ENCODE measurements around the gene OGFR.

DNA sequence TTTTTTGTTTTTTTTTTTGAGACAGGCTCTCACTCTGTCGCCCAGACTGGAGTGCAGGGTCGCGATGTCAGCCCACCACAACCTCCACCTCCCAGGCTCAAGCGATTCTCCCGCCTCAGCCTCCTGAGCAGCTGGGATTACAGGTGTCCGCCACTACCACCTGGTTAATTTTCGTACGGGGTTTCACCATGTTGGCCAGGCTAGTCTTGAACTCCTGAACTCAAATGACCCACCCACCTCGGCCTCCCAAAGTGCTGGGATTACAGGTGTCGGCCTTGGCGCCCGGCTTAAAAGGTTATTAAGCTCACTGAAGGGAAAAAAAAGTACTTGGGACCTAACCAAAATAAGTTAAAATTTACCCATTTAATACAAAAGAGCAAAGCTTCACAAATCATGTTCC, 55.1 kb downstream of the OGFR start:
- TF ChIP-seq, protein P1, sequence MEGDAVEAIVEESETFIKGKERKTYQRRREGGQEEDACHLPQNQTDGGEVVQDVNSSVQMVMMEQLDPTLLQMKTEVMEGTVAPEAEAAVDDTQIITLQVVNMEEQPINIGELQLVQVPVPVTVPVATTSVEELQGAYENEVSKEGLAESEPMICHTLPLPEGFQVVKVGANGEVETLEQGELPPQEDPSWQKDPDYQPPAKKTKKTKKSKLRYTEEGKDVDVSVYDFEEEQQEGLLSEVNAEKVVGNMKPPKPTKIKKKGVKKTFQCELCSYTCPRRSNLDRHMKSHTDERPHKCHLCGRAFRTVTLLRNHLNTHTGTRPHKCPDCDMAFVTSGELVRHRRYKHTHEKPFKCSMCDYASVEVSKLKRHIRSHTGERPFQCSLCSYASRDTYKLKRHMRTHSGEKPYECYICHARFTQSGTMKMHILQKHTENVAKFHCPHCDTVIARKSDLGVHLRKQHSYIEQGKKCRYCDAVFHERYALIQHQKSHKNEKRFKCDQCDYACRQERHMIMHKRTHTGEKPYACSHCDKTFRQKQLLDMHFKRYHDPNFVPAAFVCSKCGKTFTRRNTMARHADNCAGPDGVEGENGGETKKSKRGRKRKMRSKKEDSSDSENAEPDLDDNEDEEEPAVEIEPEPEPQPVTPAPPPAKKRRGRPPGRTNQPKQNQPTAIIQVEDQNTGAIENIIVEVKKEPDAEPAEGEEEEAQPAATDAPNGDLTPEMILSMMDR (IDR thresholded peaks at IDR 0.05), result no peak
- no peak for TF ChIP-seq TCF7L2 (IDR thresholded peaks at IDR 0.05; ENCODE audit: low read depth, low read length)
- no peak for TF ChIP-seq POLR2AphosphoS5 (IDR thresholded peaks at IDR 0.05; ENCODE audit: low read depth, low read length)
- TF ChIP-seq, protein P2, sequence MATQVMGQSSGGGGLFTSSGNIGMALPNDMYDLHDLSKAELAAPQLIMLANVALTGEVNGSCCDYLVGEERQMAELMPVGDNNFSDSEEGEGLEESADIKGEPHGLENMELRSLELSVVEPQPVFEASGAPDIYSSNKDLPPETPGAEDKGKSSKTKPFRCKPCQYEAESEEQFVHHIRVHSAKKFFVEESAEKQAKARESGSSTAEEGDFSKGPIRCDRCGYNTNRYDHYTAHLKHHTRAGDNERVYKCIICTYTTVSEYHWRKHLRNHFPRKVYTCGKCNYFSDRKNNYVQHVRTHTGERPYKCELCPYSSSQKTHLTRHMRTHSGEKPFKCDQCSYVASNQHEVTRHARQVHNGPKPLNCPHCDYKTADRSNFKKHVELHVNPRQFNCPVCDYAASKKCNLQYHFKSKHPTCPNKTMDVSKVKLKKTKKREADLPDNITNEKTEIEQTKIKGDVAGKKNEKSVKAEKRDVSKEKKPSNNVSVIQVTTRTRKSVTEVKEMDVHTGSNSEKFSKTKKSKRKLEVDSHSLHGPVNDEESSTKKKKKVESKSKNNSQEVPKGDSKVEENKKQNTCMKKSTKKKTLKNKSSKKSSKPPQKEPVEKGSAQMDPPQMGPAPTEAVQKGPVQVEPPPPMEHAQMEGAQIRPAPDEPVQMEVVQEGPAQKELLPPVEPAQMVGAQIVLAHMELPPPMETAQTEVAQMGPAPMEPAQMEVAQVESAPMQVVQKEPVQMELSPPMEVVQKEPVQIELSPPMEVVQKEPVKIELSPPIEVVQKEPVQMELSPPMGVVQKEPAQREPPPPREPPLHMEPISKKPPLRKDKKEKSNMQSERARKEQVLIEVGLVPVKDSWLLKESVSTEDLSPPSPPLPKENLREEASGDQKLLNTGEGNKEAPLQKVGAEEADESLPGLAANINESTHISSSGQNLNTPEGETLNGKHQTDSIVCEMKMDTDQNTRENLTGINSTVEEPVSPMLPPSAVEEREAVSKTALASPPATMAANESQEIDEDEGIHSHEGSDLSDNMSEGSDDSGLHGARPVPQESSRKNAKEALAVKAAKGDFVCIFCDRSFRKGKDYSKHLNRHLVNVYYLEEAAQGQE (IDR thresholded peaks at IDR 0.05; ENCODE audit: insufficient read depth in 1 of 2, low read depth in 2 of 2, low read length in 1 of 2), result no peak
- no peak for TF ChIP-seq SIN3A (IDR thresholded peaks at IDR 0.05; ENCODE audit: borderline replicate concordance, insufficient read depth, low read depth, low read length)
